NCI-H510A (cell line): ENCODE results near the gene KIF25.

Experiments used
- DNase-seq: peaks from one replicate; lab custom pipeline; 2025; lab: John Stamatoyannopoulos, UW

Gene KIF25

DNA sequence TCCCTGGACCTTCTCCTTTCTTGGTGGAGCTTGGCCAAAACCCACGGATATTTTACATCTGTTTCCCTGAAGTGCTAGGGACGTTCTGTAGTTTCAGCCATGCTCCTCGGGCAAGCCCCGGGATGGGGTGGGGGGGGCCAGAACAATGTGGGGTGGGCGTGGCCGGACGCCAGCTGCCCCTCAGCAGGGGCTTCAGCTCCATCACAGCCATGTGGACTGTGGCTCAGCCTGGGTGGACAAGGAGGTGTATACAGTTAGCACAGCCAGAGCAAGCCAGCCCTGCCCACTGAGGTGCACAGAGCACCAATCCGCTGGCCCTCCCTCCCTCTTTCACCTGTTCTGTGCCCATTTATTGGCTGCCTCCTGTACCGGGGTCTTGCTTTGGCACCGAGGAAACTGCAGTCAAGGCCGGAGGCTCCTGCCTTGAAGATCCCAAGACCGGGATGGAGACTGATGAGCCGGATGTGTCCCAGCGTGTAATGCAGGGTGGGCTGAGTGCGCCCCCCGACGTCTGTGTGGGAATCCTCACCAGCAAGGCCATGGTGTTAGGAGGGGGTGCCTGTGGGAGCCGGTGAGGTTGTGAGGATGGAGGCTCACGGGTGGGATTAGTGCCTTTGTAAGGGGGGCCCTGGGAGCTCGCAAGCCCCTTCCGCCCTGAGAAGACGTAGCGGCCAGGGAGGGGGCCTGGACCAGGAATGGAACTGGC, 53.6 kb downstream of the KIF25 start:
- no peak for DNase-seq

DNA sequence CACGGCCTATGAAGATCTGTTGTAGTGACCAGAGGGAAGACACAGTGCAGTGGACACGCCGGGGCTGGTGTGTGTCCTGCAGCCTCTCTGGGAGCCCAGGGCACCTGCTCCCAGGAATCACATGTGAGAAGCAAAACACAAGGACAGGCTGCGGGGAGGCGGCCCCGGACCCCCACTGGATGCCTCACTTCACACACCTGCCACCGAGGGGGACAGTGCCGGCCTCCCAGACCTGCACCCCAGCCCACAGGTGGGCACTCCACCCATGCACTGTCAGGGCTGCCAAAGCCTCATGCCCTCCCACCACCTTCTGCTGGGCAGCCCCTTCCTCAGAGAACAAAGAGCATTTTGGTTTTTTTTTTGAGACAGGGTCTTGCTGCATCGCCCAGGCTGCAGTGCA, 54.2 kb downstream of the KIF25 start:
- DNase-seq, result no peak

DNA sequence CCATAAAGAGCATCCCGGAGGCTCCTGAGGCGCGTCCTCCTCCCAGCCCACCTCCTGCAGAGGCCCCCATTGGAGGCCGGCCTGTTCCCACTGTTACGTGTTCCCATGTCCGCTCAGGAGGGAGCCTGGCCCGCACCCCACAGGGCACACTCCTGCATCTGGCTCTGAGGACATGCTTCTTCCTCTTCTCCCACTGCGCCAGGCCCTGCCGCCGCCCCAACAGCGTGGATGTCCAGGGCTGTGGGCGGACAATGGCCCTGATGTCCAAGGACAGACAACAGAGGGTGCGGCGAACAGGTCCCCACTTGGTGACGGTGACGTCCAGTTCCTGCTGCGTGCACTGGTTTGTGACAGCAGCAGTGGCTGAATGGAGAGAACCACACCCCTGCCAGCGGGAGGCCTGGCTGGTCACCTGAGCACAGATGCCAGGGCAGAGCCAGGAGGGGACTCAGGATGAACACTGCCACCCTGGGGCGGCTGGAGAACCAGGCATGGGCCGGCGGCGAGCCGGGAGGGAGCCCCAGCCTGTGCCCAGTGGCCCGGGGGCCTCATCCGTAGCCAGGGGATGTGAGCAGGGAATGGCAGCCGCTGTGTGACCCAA, 54.9 kb downstream of the KIF25 start:
- DNase-seq, result peak; percentile 62

DNA sequence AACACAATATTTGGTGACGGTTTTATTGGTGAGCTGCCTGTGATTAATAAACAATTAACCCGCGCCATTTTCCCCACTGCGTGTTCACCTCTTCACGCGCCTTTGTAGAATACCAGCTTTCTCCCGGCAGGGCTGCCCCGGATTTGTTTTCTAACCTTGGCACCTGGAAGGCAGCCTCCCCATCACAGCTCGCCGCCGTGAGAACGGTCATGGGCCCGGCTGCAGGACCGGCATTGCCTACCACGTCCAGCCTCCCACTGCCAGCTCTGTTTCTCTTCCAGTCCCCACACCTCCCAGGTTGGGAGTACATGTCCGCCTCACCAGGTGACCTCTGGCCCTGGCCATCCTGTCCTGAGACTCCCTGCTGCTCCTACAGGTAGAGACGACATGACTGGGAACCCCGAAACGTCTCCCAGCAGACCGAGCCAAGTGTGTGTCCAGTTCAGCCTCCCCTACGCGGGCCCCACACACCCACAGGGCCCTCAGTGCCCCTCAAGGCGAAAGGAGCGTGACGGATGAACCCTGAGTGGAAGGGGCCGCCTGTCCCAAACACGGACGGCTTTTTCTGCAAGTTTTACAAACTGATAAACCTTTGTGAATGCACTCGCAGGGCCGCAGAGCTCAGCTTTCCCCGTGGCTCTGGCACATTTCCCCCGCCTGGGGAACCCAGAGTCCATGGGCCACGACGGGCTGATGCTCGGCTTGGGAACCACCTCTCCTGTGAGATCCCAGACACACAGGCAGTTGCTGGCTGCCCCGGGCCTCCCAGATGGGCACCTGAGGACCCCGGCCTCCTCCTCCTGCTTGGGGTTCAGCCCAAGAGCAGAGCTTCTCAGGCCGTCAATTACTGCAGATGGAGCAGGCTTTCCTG, 55.9 kb downstream of the KIF25 start:
- no peak for DNase-seq

DNA sequence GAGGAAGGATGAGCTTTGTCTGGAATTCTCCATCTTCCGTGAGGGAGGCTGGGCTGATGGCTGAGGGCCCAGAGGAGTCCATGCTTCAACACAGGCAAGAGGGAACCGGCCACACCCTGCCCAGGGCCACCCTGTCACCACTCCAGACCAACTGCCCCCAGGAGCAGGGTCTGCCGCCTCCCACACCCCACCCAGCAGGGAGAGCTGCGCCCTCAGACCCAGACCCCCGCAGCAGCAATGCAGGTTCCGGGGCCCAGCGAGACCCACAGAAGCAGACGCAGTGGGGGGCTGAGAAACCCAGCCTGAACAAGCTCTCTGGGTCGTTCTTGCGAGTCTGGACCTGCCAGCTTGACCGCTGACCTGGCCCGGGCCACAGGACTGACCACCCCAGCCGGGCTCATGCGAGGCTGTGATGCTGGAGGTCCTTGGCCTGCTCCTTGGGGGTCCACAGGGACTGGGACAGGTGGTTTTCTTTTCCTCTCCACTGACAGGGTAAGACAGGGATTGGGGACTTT, 56.5 kb downstream of the KIF25 start:
- DNase-seq, result no peak

DNA sequence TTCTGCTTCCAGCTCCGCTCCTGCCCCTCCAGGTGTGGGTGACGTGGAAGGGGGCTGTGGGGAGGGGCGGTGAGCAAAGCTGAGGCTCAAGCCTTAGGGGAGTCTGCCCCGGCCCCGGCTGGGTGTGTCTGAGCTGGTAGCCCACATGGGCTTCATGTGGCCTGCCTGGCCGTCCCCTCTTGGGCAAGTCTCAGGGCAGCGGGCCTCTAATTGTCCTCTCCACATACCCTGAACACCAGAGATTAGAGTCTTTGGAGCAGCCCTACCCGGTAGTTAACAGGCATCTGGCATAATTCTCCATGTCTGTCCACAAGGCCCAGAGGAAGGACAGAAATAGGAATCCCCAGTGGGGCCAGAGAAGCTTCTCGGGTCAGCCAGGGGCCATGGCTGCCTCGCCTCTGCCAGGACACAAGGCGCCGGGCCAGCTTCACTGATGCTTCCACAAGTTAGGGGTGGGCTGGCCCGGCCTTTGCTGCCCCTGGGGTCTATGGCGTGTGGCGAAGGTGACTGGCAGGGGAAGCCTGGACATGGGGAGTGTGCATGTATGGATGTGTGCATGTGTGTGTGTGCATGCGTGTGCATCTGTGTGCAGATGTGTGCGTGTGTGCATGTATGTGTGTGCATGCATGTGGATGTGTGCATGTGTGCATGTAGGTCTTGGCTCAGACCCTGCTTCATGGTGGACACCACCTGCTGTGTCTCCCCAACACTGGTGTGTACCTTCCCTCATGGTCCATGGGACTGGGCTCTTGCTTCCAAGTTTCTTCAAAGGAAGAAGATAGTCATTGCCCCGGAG, 57.5 kb downstream of the KIF25 start:
- DNase-seq, result no peak

DNA sequence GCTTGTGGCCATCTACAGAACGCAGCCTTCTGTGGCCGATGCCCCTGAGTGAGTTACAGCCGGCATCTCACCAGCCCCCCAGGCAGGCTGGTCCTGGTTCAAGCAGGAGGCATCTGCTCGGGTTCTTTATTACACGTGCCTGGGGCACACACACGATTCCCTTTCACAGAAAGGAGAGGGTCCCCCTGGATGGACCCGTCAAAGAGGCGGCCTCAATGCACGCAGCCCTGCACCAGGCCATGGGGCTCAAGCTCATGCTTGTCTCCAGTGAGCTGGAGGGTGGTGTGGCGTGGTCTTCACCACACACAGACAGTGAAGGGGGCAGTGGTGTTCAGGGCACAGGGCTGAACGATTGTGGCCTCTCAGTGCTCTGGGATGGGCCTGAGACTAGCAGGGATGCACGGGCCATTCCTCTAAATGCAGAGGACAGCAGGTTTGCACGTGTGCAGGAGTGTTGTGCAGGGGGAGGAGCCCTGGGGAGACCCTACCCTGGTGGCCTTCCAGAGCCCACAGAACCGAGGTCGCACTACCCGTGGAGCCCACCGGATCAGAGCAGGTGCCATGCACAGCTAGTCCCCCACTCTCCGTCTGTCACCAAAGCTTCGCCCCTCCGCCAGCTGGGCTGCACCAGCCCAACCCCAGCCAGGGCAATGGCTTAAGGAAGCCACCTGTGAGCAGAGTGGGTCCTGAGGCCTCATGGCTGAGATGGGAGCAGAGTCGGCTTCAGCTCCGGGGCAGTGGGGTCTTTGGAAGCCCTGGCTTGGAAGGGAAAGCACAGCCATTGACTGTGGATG, 58.4 kb downstream of the KIF25 start:
- no peak for DNase-seq

DNA sequence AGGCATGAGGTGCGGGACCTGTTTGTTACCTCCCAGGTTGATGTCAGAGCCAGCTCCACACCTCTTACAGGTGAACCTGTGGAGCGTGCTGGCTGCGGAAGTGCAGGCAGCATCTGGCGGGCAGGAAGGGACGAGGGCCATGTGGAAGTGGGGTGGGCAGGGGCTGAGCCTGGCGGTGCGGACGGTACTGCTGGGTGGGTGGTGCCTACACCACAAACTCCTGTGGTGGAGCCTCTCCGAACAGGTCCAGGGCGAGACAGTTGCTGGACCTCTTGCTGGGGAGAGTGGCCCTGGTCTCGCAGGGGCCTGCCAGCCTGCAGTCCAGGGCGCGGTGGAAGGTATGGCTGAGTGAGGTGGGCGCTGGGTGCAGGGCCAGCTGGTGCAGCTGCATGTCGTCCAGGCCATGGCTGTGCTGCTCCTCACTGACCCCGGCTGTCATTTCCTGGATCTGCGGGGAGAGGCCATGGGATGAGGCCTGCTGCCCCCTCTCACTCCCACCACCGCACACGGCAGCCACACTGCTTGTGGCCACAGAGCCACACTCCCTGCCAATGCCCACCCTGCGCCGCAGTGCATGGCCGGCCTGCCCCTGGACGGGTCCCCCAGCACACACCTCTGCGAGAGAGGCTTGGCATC, 59.5 kb downstream of the KIF25 start:
- DNase-seq, result no peak

DNA sequence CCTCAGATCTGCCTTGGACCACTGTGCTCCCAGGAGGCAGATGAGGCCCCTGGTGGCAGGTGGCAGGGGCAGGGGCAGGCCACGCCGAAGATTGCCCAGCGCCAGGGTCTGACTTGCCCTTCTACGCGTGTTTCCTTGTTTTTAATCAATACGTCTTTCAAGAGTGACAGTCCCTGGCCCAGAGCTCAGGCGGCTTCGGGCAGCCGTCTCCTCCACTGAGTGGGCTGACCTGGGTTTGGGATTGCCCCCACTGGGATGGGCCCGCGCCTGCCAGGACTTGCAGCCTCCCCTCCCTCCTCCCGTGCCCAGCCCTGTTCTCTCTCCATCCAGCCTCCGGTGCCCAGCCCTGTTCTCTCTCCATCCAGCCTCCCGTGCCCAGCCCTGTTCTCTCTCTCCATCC, 60.4 kb downstream of the KIF25 start:
- DNase-seq, result no peak

DNA sequence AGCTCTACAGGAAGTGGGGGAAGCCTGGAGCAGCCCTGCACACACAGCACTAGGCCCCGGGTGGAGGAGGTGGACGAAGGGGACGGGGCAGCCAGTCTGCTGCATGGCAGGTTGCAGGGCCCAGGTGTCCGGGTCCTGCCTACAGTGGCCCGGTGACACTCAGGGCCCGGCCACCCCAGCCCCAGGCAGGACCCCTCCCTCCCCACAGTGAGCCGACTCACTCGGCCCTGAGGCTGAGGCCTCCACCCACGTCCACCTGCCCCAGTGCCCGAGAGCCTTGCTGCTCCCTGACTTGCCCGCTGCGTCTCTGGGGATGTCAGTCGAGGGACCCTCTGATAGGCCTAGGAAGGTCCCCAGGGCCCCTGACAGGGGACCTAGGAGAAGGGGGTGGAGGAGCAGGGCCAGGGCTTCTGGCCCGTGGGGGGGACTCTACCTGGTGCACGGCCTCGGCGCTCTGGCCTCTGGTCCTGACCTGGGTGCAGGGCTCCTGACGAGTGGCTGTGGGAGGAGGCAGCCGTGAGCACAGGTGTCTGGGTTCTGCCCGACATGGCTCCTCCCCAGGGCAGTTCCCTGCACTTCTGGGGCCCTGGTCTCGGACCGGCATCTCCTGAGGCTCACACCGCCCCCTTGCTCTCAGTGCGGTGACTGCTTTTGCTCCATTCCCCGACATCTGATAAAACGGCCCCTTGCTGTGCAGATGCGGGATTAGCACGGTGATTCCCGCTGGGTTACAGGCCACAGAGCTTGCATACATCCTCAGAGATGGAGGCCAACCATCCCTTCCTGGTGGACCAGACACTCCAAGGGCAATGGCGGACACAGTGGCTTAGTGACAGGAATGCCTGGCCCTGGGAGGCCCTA, 61.5 kb downstream of the KIF25 start:
- no peak for DNase-seq

DNA sequence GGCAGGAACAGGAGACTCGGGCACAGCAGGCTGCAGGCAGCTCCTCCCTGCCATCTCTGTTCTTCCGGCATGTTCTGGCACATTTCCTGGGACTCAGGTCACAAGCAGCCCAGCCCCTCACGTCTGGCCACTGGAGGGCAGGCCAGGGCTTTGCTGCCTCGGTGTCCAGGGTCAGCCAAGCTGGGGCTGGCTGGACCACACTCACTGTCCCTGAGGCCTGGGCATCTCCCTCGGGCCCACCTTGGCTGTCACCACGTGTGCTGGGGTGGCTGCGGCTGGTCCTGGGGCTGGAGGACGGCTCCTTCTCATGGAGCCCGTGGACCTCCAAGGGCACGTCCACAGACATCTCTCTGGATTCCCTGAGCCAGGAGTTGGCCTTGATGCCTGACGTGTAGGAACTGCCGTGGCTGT, 63.1 kb downstream of the KIF25 start:
- DNase-seq, result no peak

DNA sequence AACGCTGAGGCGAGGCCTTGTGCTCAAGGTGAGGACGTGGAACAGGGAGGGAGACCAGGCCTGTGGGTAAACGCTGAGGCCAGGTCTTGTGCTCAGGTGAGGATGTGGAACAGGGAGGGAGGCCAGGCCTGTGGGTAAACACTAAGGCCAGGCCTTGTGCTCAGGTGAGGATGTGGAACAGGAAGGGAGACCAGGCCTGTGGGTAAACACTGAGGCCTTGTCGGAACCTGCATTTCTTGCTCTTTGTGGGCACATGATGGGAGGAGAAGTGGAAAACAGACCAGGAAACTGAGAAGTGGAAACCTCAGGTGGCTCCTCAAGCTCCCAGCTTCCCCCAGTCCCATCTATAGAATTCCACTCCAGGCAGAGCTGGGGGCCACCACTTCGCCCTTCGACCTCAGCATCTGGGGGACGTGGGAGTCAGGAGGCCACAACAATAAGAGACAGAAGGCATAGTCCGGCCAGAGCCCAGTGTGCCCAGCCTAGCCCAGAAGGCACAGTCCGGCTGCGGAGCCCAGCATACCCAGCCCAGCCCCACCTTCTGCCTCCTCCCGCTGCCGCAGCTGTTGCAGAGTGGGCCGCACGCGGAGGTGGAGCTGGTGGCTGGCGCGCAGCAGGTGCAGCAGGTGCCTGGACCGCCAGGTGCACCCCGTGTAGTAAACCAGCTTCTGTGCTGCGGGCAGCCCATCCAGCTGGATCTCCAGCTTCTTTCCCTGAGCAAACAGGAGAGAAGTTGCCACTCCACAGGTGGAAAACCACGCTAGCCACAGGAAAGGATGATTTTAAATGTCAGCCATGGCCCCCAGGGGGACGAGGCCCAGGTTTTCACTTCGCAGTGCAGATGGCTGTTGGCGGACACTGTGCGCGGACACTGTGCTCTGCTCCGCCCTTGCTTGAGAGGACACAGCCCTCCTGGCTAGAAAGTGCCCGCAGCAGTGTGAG, 64.1 kb downstream of the KIF25 start:
- peak; percentile 81 for DNase-seq

DNA sequence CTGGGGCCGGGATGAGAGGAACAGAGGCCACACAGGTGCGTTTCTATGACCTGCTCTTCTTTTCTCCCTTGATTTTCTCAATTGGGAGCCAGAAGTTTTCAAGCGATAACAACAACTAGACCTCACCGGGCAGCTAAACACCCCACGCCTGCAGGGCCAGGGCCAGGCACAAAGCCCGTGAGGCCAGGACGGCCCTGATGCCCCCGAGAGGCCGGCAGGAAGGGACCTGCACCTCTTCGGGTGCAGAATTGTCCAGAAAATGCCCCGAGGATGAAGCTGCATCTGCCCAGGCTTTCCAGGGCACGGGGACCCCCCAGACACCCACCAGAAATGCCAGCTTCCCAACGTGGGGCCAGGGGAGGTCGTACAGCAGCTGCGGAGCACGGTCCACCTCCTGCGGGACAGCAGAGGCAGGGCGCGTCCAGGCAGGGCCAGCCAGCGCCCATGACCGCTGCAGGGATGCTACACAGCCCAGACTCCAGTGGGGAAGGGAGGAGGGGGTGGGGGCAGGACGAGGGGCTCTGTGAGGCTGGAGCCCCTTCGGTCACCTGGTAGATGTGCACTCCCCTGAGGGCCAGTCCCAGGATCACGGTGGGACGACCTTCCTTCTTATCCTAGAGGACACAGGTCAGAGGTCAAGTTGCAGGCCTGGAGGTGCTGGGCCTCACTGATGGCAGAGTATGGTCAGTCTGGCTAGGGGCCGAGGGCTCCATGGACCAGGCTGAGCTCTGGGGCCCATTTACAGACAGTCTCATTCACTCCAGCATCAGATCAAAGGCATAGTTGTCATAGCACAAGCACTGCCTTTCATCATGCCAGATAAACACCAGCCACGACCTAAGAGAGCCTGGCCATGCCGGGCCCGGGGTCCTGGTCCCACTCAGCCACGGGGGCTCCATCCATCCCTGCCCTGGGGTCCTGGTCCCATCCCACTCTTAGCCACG, 65.1 kb downstream of the KIF25 start:
- DNase-seq, result no peak

DNA sequence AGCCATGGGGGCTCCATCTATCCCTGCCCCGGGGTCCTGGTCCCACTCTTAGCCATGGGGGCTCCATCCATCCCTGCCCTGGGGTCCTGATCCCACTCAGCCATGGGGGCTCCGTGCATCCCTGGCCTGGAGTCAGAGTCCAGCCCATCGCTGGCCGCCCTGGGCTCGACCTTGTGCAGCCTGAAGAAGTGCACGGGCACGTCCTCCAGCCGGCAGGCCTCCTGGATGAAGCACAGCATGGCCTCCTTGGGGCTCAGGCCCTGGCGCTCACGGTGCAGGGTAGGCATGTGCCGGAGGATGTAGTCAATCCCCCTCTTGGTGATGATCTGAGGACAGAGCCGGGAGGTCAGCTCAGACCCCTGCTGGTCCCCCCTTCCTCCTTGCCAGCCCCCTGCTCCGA, 66.0 kb downstream of the KIF25 start:
- DNase-seq, result no peak

DNA sequence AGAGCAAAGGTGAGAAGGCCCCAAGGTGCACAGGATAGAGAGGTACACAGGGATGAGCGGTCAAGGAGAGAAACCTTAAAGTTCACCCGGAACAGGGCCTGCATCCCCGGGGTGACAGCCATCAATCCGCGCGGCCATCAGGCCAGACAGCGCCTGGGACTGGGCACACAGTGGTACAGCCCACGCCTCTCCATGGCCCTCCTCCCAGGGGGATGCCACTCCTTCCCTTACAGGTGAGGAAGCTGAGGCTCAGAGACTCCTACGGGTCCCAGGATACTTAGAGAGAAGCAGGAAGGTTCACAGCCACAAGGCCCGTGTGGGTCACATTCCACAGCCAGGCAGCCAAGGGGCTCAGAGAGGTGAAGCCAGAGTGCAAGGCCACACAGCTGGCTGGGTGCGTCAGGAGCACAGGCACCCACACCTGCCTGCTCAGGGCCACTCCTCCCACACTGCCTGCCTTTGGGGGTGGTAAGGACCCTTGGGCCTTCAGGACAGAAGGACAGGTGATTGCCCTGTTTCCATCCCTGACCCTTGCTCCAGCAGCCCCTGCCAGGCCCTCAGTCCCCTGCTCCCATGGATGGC, 66.8 kb downstream of the KIF25 start:
- no peak for DNase-seq

DNA sequence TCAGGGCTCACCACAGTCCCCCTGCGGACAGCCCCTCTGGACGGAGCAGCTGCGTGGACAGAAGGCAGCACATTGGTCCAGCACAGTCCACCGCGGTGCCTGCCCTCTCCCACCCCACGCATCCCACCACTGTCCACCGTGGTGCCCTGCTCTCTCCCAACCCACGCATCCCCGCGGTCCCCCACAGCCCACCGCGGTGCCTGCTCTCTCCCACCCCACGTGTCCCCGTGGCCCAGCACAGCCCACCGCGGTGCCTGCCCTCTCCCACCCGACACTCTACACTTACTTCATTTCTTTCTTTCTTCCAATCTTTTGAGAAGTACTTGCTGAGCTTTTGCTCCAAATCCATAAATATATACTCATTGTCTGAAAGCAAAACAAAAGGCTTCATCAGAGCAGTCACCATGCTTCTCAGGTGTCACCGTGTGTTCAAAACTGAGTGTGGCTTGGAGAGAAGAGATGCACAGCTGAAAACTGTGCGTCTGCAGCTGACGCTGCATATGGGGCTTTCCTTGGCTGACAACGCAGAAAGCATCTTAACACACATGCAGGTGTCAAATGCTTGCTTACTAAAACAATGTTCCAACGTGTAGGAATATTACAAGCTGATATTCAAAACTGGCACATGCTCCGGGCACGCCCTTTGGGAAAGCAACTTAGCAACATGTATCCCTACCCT, 69.7 kb downstream of the KIF25 start:
- no peak for DNase-seq

DNA sequence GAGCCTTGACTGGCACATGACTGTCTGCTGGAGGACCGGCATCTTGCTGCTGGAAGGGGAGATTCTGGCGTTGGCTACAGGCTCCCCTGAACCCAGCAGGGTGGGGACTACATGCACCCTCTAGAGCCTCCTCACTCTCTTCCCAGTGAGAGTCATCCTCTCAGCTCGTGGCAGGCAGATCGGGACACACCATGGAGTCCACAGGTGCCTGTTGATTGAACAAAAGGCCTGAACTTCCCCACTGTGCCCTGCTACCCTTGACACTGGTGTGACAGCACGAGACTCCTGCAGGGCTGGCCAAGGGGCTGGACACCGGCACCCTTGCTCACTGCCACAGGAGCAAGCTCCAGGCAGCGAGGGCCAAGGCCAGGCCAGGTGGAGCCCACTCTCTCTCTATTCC, 73.3 kb downstream of the KIF25 start:
- no peak for DNase-seq
